Bronchial smooth muscle cell (primary cell): ENCODE results near the gene SLC39A8. TPM values are rescaled to one million over a fixed set of nuclear protein-coding genes. Genes with fewer than 3 reads are reported as not detected.

Experiments used
- total RNA-seq: library from RNA; depleted of rRNA; stranded (reverse); fragments of >200 nt; gene quantifications from 2 replicates; pipeline ENCODE4 v1.2.1, GENCODE V29; 2014

Gene SLC39A8
- 3.8 and 7.3 TPM in 2 replicates for total RNA-seq

GRCh38 chr4:102344954-102345794 lies at the start of gene SLC39A8:
TSS of gene SLC39A8 (minus strand) at chr4:102345482. CDS start at chr4:102344662, 820 bp downstream.

Other genes starting within 250 kb of the SLC39A8 start
- 18.4 and 22.4 TPM in 2 replicates for gene NFKB1, start 155.9 kb upstream of the SLC39A8 start, total RNA-seq